ENCODE data around the gene LRRC3C. TPM values are rescaled to one million over a fixed set of nuclear protein-coding genes. Genes with fewer than 3 reads are reported as not detected.

The LRRC3C gene
- polyA plus RNA-seq, 3 donors: not detected

- DNase-seq: no peak
- H4K20me1 ChIP-seq (ENCODE audit: insufficient read depth, low read length): peaks cover 11% of the 10 kb centered on the region
- Mint-ChIP-seq H3K27ac (peak overlapping the region in 4 of 7 donors; percentile 16 to 79 (median 44)), H3K9me3 (no peaks in the 10 kb centered on the region), H3K27me3 (ENCODE audit: low read depth in 3 of 3) (peaks cover 0 to 6% (median 0%) of the 10 kb centered on the region in 3 donors), H3K4me3 (no peak overlapping the region), H3K36me3 (peaks cover 30 to 48% of the 10 kb centered on the region in 2 donors), H3K4me1 (peaks cover 50% of the 10 kb centered on the region)
- H2AFZ ChIP-seq (ENCODE audit: insufficient read depth, low read depth, low read length, poor library complexity, severe bottlenecking): no peak overlapping the region
- peaks cover 31% of the 10 kb centered on the region for H3K79me2 ChIP-seq (ENCODE audit: insufficient read depth, low read length)
- no peak overlapping the region for H3K4me2 ChIP-seq (replicated peaks; ENCODE audit: extremely low read depth, low read length, poor library complexity, severe bottlenecking)
- peaks cover 20 to 37% of the 10 kb centered on the region in 2 donors for H3K36me3 ChIP-seq (replicated peaks in 1 of 2; ENCODE audit: control insufficient read depth in 1 of 2, insufficient read depth in 2 of 2, low read length in 2 of 2)
- peak overlapping the region in 1 of 2 donors; percentile 48 for H3K27ac ChIP-seq (ENCODE audit: low read depth in 1 of 2, low read length in 2 of 2)
- intact Hi-C loops (cut with micrococcal nuclease): loop anchor here in 1 of 2 donors (10.0 kb wide), 1 partner anchor 62 kb away; the partner anchor contains the start of gene PSMD3
- H3K4me3 ChIP-seq (replicated peaks in 1 of 3; ENCODE audit: low read depth in 2 of 3, low read length in 3 of 3): no peak overlapping the region
- no peaks in the 10 kb centered on the region for H3K27me3 ChIP-seq (ENCODE audit: control insufficient read depth in 2 of 2, insufficient read depth in 2 of 2, low read length in 2 of 2)
- TF ChIP-seq, protein P1, sequence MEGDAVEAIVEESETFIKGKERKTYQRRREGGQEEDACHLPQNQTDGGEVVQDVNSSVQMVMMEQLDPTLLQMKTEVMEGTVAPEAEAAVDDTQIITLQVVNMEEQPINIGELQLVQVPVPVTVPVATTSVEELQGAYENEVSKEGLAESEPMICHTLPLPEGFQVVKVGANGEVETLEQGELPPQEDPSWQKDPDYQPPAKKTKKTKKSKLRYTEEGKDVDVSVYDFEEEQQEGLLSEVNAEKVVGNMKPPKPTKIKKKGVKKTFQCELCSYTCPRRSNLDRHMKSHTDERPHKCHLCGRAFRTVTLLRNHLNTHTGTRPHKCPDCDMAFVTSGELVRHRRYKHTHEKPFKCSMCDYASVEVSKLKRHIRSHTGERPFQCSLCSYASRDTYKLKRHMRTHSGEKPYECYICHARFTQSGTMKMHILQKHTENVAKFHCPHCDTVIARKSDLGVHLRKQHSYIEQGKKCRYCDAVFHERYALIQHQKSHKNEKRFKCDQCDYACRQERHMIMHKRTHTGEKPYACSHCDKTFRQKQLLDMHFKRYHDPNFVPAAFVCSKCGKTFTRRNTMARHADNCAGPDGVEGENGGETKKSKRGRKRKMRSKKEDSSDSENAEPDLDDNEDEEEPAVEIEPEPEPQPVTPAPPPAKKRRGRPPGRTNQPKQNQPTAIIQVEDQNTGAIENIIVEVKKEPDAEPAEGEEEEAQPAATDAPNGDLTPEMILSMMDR (IDR thresholded peaks at IDR 0.05): no peak
- peaks cover 40 to 56% of the 10 kb centered on the region in 2 donors for H3K4me1 ChIP-seq (ENCODE audit: control insufficient read depth in 1 of 2, insufficient read depth in 2 of 2, low read length in 2 of 2)
- H3K9ac ChIP-seq (ENCODE audit: insufficient read depth, low read length, poor library complexity, severe bottlenecking): no peak overlapping the region
- WGBS (ENCODE audit: insufficient coverage): 96% methylated on average over 5 of the region's 6 CpGs
- no peaks in the 10 kb centered on the region for H3K9me3 ChIP-seq (replicated peaks in 1 of 2; ENCODE audit: control insufficient read depth in 1 of 2, insufficient read depth in 1 of 2, low read length in 2 of 2)
Measured at GRCh38 chr17:39923230-39923629, 4.3 kb upstream of the LRRC3C start.

DNA sequence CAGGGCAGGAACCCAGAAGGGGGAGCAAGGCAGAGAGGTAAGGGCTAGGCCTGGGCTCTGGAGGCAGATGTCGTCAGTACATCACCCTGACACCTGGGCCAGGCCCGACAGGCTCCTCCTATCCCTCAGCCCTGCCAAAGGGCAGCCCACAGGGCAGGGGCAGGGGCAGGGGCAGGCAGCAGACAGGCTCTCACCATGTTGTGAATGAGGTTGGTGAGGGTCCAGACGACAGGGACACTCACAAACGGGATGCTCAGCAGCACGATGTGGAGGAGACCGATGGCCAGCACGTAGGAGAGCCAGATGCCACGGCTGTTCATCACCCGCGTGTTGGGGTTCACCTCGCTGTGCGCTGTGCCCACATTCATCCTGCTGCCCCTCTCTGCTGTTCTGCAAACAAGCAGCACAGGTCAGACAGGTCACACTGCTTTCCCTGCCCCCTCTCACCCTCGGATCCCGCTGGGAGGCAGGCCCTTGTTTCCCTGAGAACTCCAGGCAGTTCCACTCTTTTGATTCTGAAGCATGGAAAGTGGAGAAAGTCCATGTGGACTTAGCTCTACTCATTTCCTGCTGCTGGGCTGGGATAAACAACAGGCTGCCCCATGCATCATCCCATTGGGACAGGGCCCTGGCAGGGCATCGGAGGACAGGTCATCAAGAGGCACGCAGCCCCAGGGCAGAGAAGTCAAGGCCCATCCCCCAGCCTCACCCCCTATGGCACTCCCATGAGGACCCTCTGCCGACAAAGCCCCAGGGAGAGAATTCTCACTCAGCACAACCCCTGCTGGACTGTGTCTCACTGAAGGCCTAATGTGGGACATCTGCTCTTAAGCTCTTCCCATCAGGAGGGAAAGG lies 3.5 kb upstream of the LRRC3C start:
- H3K36me3 Mint-ChIP-seq: peaks cover 27 to 44% of the 10 kb centered on the region in 2 donors
- H3K27me3 Mint-ChIP-seq (ENCODE audit: low read depth in 3 of 3): peaks cover 0 to 5% (median 0%) of the 10 kb centered on the region in 3 donors
- no peaks in the 10 kb centered on the region for H3K27me3 ChIP-seq (ENCODE audit: control insufficient read depth in 2 of 2, insufficient read depth in 2 of 2, low read length in 2 of 2)
- no peak overlapping the region for H2AFZ ChIP-seq (ENCODE audit: insufficient read depth, low read depth, low read length, poor library complexity, severe bottlenecking)
- DNase-seq: no peak
- TF ChIP-seq, protein P1 (IDR thresholded peaks at IDR 0.05): no peak
- peaks cover 58% of the 10 kb centered on the region for H3K4me1 Mint-ChIP-seq
- H3K9me3 Mint-ChIP-seq: no peaks in the 10 kb centered on the region
- peaks cover 49 to 64% of the 10 kb centered on the region in 2 donors for H3K4me1 ChIP-seq (ENCODE audit: control insufficient read depth in 1 of 2, insufficient read depth in 2 of 2, low read length in 2 of 2)
- H3K9me3 ChIP-seq (replicated peaks in 1 of 2; ENCODE audit: control insufficient read depth in 1 of 2, insufficient read depth in 1 of 2, low read length in 2 of 2): no peaks in the 10 kb centered on the region
- H3K4me3 ChIP-seq (replicated peaks in 1 of 3; ENCODE audit: low read depth in 2 of 3, low read length in 3 of 3): no peak overlapping the region
- H3K36me3 ChIP-seq (replicated peaks in 1 of 2; ENCODE audit: control insufficient read depth in 1 of 2, insufficient read depth in 2 of 2, low read length in 2 of 2): peaks cover 20 to 37% of the 10 kb centered on the region in 2 donors
- no peak overlapping the region for H3K4me2 ChIP-seq (replicated peaks; ENCODE audit: extremely low read depth, low read length, poor library complexity, severe bottlenecking)
- no peak overlapping the region for H3K4me3 Mint-ChIP-seq
- H3K27ac ChIP-seq (ENCODE audit: low read depth in 1 of 2, low read length in 2 of 2): peak overlapping the region in 1 of 2 donors; percentile 12
- whole genome bisulfite sequencing (ENCODE audit: insufficient coverage): 96% methylated on average over 15 of the region's 17 CpGs
- peaks cover 31% of the 10 kb centered on the region for H3K79me2 ChIP-seq (ENCODE audit: insufficient read depth, low read length)
- H4K20me1 ChIP-seq (ENCODE audit: insufficient read depth, low read length): peaks cover 11% of the 10 kb centered on the region
- H3K27ac Mint-ChIP-seq: peak overlapping the region in 1 of 7 donors; percentile 12
- no peak overlapping the region for H3K9ac ChIP-seq (ENCODE audit: insufficient read depth, low read length, poor library complexity, severe bottlenecking)
- intact Hi-C loops (cut with micrococcal nuclease): loop anchor here in 1 of 2 donors (10.0 kb wide), 1 partner anchor 61 kb away; the partner anchor contains the start of gene PSMD3
